H1 (cell line): ENCODE measurements around the gene SLC24A3. TPM values are rescaled to one million over a fixed set of nuclear protein-coding genes. Genes with fewer than 3 reads are reported as not detected.

Source experiments
- CTCF ChIA-PET: fragments of 300-600 bp; sonication (Branson Sonifier 250); formaldehyde crosslinking; loops from one replicate; lab custom pipeline; 2021; ENCODE audit not compliant: partially characterized antibody; lab: Charles Lee
- POLR2A ChIA-PET: fragments of 300-600 bp; sonication (Branson Sonifier 250); formaldehyde crosslinking; loops from one replicate; lab custom pipeline; 2021; ENCODE audit warnings: inconsistent platforms; ENCODE audit not compliant: partially characterized antibody; lab: Charles Lee
- DNase-seq, 2 experiments: peaks; one replicate each; pipeline versions ENCODE4 v3.0.0 to v3.0.0-alpha.2; 2010 to 2022; ENCODE audit warnings: low spot score in 2 of 2, low read depth in 1 of 2, mixed read lengths in 1 of 2
- FAIRE-seq: peaks from 2 replicates; lab custom pipeline; 2011; peaks lifted over from hg19 to GRCh38; lab: Jason Lieb, UNC
- H2AFZ ChIP-seq: 2 replicates; pipeline ENCODE4 v1.8.1; 2012; ENCODE audit warnings: low read length, inconsistent platforms
- H2AK5ac ChIP-seq: 2 replicates; pipeline ENCODE4 v1.6.1; 2013; ENCODE audit warnings: low read depth, low read length
- H2BK120ac ChIP-seq: replicated peaks from 2 replicates; pipeline ENCODE3; 2013; ENCODE audit warnings: low read depth, low read length, inconsistent platforms
- H2BK12ac ChIP-seq: 2 replicates; pipeline ENCODE4 v1.6.1; 2013; ENCODE audit warnings: low read depth, low read length
- H2BK15ac ChIP-seq: 2 replicates; pipeline ENCODE4 v1.6.1; 2013; ENCODE audit warnings: low read length
- H2BK20ac ChIP-seq: 2 replicates; pipeline ENCODE4 v1.6.1; 2013; ENCODE audit warnings: low read length
- H2BK5ac ChIP-seq: 2 replicates; pipeline ENCODE4 v1.6.1; 2013; ENCODE audit warnings: low read depth, low read length
- H3K14ac ChIP-seq: 2 replicates; pipeline ENCODE4 v1.6.1; 2013; ENCODE audit warnings: inconsistent platforms; ENCODE audit not compliant: insufficient read length
- H3K18ac ChIP-seq: 2 replicates; pipeline ENCODE4 v1.6.1; 2013; ENCODE audit warnings: low read length; ENCODE audit errors: extremely low read depth
- H3K23ac ChIP-seq: 2 replicates; pipeline ENCODE4 v1.6.1; 2013; ENCODE audit warnings: inconsistent platforms; ENCODE audit not compliant: insufficient read length
- H3K23me2 ChIP-seq: 2 replicates; pipeline ENCODE4 v1.6.1; 2013; ENCODE audit warnings: low read depth, low read length
- H3K27ac ChIP-seq: 2 replicates; pipeline ENCODE4 v1.6.1; 2011; ENCODE audit warnings: low read depth, low read length, inconsistent platforms
- H3K27me3 ChIP-seq, 4 experiments: replicated peaks in 1 of 4; 1 replicate in 1 of 4; 2 replicates in 3 of 4; pipeline versions ENCODE4 v1.6.1 to v1.8.1; 2011 to 2013; ENCODE audit warnings: low read length in 3 of 4, mild to moderate bottlenecking in 3 of 4, inconsistent platforms in 2 of 4, mixed read lengths in 2 of 4, moderate library complexity in 1 of 4; ENCODE audit not compliant: control insufficient read depth in 3 of 4, insufficient read depth in 3 of 4; ENCODE audit errors: extremely low read depth in 1 of 4
- H3K36me3 ChIP-seq, 4 experiments: 2 replicates each; pipeline versions ENCODE4 v1.6.1 to v1.8.1; 2011 to 2013; ENCODE audit warnings: mild to moderate bottlenecking in 4 of 4, low read length in 3 of 4, moderate library complexity in 2 of 4, control low read depth in 1 of 4, inconsistent platforms in 1 of 4; ENCODE audit not compliant: insufficient read depth in 4 of 4, control insufficient read depth in 2 of 4
- H3K4ac ChIP-seq: replicated peaks from 2 replicates; pipeline ENCODE3; 2013; ENCODE audit warnings: low read length, low read depth, mixed read lengths, inconsistent platforms; ENCODE audit not compliant: insufficient read length
- H3K4me1 ChIP-seq, 4 experiments: replicated peaks in 1 of 4; 1 replicate in 1 of 4; 2 replicates in 3 of 4; pipeline versions ENCODE4 v1.6.1 to v1.8.1; 2011 to 2013; ENCODE audit warnings: low read length in 3 of 4, inconsistent platforms in 2 of 4, mixed read lengths in 1 of 4; ENCODE audit not compliant: insufficient read depth in 4 of 4, control insufficient read depth in 3 of 4
- H3K4me2 ChIP-seq, 2 experiments: 2 replicates each; pipeline versions ENCODE4 v1.6.1 to v1.8.1; 2011 to 2013; ENCODE audit warnings: low read depth in 2 of 2, low read length in 2 of 2, control low read depth in 1 of 2, inconsistent platforms in 1 of 2, mild to moderate bottlenecking in 1 of 2; ENCODE audit not compliant: insufficient read depth in 1 of 2
- H3K4me3 ChIP-seq, 4 experiments: fragments of 200-600, 300-600 bp in 1 of 4; sonication (generic), shearing (Covaris generic), sonication (Bioruptor Twin) in 1 of 4; 2 replicates each; pipeline versions ENCODE4 v1.5.1 to v1.8.1; 2011 to 2016; ENCODE audit warnings: low read length in 4 of 4, low read depth in 3 of 4, control low read depth in 2 of 4, inconsistent platforms in 2 of 4, mild to moderate bottlenecking in 2 of 4, mixed read lengths in 1 of 4, moderate library complexity in 1 of 4; ENCODE audit not compliant: insufficient read depth in 2 of 4; ENCODE audit errors: extremely low read depth in 1 of 4
- H3K56ac ChIP-seq: replicated peaks from 2 replicates; pipeline ENCODE3; 2013; ENCODE audit warnings: low read depth, mild to moderate bottlenecking, mixed read lengths, low read length, inconsistent platforms; ENCODE audit not compliant: insufficient read length
- H3K79me1 ChIP-seq: 2 replicates; pipeline ENCODE4 v1.6.1; 2013; ENCODE audit warnings: low read depth, low read length, control low read depth
- H3K79me2 ChIP-seq, 2 experiments: 2 replicates each; pipeline versions ENCODE4 v1.6.1 to v1.8.1; 2012 to 2013; ENCODE audit warnings: low read length in 2 of 2, mild to moderate bottlenecking in 2 of 2, inconsistent platforms in 1 of 2; ENCODE audit not compliant: insufficient read depth in 2 of 2, control insufficient read depth in 1 of 2
- H3K9ac ChIP-seq, 4 experiments: replicated peaks in 1 of 4; 1 replicate in 1 of 4; 2 replicates in 3 of 4; pipeline versions ENCODE4 v1.6.1 to v1.8.1; 2011 to 2013; ENCODE audit warnings: low read depth in 3 of 4, low read length in 3 of 4, control low read depth in 2 of 4, mild to moderate bottlenecking in 2 of 4, moderate library complexity in 2 of 4, inconsistent platforms in 1 of 4; ENCODE audit errors: extremely low read depth in 1 of 4
- H3K9me3 ChIP-seq, 2 experiments: 2 replicates each; pipeline versions ENCODE4 v1.6.1 to v1.8.1; 2012 to 2013; ENCODE audit warnings: mild to moderate bottlenecking in 2 of 2, moderate library complexity in 2 of 2, control low read depth in 1 of 2, inconsistent platforms in 1 of 2, low read depth in 1 of 2, low read length in 1 of 2, mixed read lengths in 1 of 2; ENCODE audit not compliant: insufficient read depth in 2 of 2
- H4K20me1 ChIP-seq, 2 experiments: replicated peaks in 1 of 2; 2 replicates each; pipeline versions ENCODE3 to v1.8.1; 2011 to 2013; ENCODE audit warnings: inconsistent platforms in 2 of 2, low read length in 2 of 2, mild to moderate bottlenecking in 1 of 2; ENCODE audit not compliant: insufficient read depth in 2 of 2, control insufficient read depth in 1 of 2
- H4K5ac ChIP-seq: 2 replicates; pipeline ENCODE4 v1.6.1; 2013; ENCODE audit warnings: low read length, low read depth, mixed read lengths, inconsistent platforms; ENCODE audit not compliant: insufficient read length
- H4K8ac ChIP-seq: 2 replicates; pipeline ENCODE4 v1.8.0; 2013; ENCODE audit warnings: mild to moderate bottlenecking, moderate library complexity, low read length, inconsistent platforms; ENCODE audit not compliant: insufficient read depth; ENCODE audit errors: extremely low read depth
- H4K91ac ChIP-seq: replicated peaks from 2 replicates; pipeline ENCODE3; 2013; ENCODE audit warnings: low read length, mixed read lengths, inconsistent platforms; ENCODE audit not compliant: insufficient read length
- BACH1 ChIP-seq: IDR thresholded peaks from 2 replicates; pipeline ENCODE4 v1.6.1; 2012; ENCODE audit warnings: low read length, improper control_type of control experiment
- EZH2 ChIP-seq: fragments of 200-600 bp; sonication (generic); IDR thresholded peaks from 2 replicates; pipeline ENCODE4 v1.7.1; 2012; ENCODE audit warnings: low read depth, mild to moderate bottlenecking, moderate library complexity, low read length, inconsistent platforms; ENCODE audit not compliant: severe bottlenecking
- HDAC2 ChIP-seq, 2 experiments: fragments of 300-600 bp in 1 of 2; sonication (generic) in 1 of 2; IDR thresholded peaks; 2 replicates each; pipeline ENCODE4 v1.6.1; 2011 to 2012; ENCODE audit warnings: low read depth in 2 of 2, low read length in 2 of 2, mild to moderate bottlenecking in 2 of 2, moderate library complexity in 2 of 2, borderline replicate concordance in 1 of 2, inconsistent platforms in 1 of 2
- TBP ChIP-seq: IDR thresholded peaks from 2 replicates; pipeline ENCODE4 v1.6.1; 2011; ENCODE audit warnings: low read depth, low read length, improper control_type of control experiment
- WGBS, 2 experiments: shearing (Covaris generic) in 1 of 2; methylation state at CpG; one replicate each; pipeline versions ENCODE4 v1.1.6 to v1.1.7; 2013 to 2015; ENCODE audit warnings: low lambda C conversion rate in 2 of 2, mixed read lengths in 2 of 2, inconsistent platforms in 1 of 2, low coverage in 1 of 2, missing lambda C conversion rate in 1 of 2; ENCODE audit not compliant: insufficient replicate concordance in 2 of 2, insufficient coverage in 1 of 2, insufficient read length in 1 of 2; ENCODE audit errors: extremely low coverage in 1 of 2, missing lambda C conversion rate in 1 of 2; 5-methylcytosine and 5-hydroxymethylcytosine counted together
- polyA plus RNA-seq, 7 experiments: library from polyadenylated mRNA; depleted of rRNA in 3 of 7; stranded (reverse) in 5 of 7; unstranded in 2 of 7; fragments of >200 nt in 5 of 7; fragments of 200-250 nt in 2 of 7; gene quantifications; 1 replicate in 5 of 7; 2 replicates in 1 of 7; 4 replicates in 1 of 7; pipeline versions ENCODE4 v1.2.1 to v1.2.3, GENCODE V29; 2011 to 2013; ENCODE audit warnings: missing spikeins in 2 of 7, mixed read lengths in 2 of 7
- total RNA-seq: library from RNA; stranded (reverse); fragmentation: NEBNext Ultra II Directional; extraction: Animal tissue kit (Norgen Biotek cat#: 25700); gene quantifications from 2 replicates; pipeline ENCODE4 v1.2.1, GENCODE V29; 2021

Gene SLC24A3
- total and polyA plus RNA-seq, 2 of the 8 experiments (the other 6 are each of a cell fraction or from before 2014, with no cell fraction given), result 4.5 to 6.3 TPM

DNA sequence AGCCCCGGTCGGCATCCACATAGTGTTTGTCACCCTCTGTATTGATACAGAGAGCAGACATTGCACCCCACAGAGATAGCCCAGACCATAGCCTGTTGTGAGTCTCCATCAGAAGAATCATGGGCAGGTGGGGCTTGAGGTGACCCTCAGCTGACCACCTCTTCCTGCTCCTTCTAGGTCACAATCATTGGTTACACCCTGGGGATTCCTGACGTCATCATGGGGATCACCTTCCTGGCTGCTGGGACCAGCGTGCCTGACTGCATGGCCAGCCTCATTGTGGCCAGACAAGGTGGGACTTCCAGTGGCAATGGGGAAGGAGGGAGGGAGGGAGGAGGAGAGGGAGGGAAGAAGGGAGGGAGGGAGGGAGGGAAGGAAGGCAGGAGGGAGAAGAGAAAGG, 484.2 kb downstream of the SLC24A3 start:
- POLR2A ChIA-PET, result no interaction called here
- Histone ChIP-seq H3K36me3 (no peaks in the 10 kb centered on the region), H3K23me2 (no peaks in the 10 kb centered on the region), H3K9ac (no peak overlapping the region)
- TF ChIP-seq HDAC2 (IDR thresholded peaks at IDR 0.05; ENCODE audit: borderline replicate concordance in 1 of 2, low read depth in 2 of 2, low read length in 2 of 2), result no peak
- no peak for TF ChIP-seq BACH1
- TF ChIP-seq EZH2, result no peak
- TF ChIP-seq TBP, result no peak
- TF ChIP-seq, all 59 proteins: peak for 0
- Histone ChIP-seq H3K79me2 (no peaks in the 10 kb centered on the region), H3K4ac (no peak overlapping the region), H2BK12ac (no peak overlapping the region), H3K4me1 (peaks cover 0 to 2% (median 0%) of the 10 kb centered on the region in 4 experiments; a peak in 1 of 7 replicates), H2BK20ac (no peak overlapping the region), H4K5ac (no peak overlapping the region), H3K9me3 (no peaks in the 10 kb centered on the region), H4K8ac (no peak overlapping the region), H2AFZ (no peak overlapping the region), H2BK5ac (no peak overlapping the region), H2BK15ac (no peak overlapping the region), H3K4me2 (no peak overlapping the region), H3K18ac (no peak overlapping the region), H3K14ac (no peak overlapping the region), H4K20me1 (no peaks in the 10 kb centered on the region), H3K27ac (no peak overlapping the region), H3K4me3 (no peak overlapping the region), H3K23ac (no peak overlapping the region), H3K56ac (no peak overlapping the region), H2BK120ac (no peak overlapping the region), H4K91ac (no peak overlapping the region), H2AK5ac (no peak overlapping the region), H3K79me1 (no peaks in the 10 kb centered on the region), H3K27me3 (no peaks in the 10 kb centered on the region)
- FAIRE-seq (no peak), DNase-seq (no peak)
- WGBS, 2 experiments, result 91% methylated on average over 4 of the region's 4 CpGs; no CpG with 5 or more reads in 1 of the 2 experiments
- CTCF ChIA-PET, result no interaction called here
